Endodermal cell (in vitro differentiated cells): ENCODE results near the gene CORIN. TPM values are rescaled to one million over a fixed set of nuclear protein-coding genes. Genes with fewer than 3 reads are reported as not detected.

Experiments used
- DNase-seq: peaks from one replicate; pipeline ENCODE4 v3.0.0-alpha.2; 2017
- H3K27ac ChIP-seq: 2 replicates; pipeline ENCODE4 v1.5.1; 2013; ENCODE audit warnings: mild to moderate bottlenecking, low read depth, low read length, moderate library complexity
- H3K27me3 ChIP-seq: 2 replicates; pipeline ENCODE4 v1.6.1; 2013; ENCODE audit warnings: mild to moderate bottlenecking, low read length, moderate library complexity; ENCODE audit not compliant: insufficient read depth, control insufficient read depth, poor library complexity, severe bottlenecking
- H3K36me3 ChIP-seq: 2 replicates; pipeline ENCODE4 v1.7.0; 2013; ENCODE audit warnings: mild to moderate bottlenecking, low read length, moderate library complexity; ENCODE audit not compliant: control insufficient read depth, insufficient read depth
- H3K4me1 ChIP-seq: one replicate; pipeline ENCODE4 v1.7.0; 2013; ENCODE audit warnings: low read length; ENCODE audit not compliant: control insufficient read depth, insufficient read depth
- H3K4me3 ChIP-seq: 2 replicates; pipeline ENCODE4 v1.5.1; 2013; ENCODE audit warnings: mild to moderate bottlenecking, low read length, moderate library complexity
- H3K9ac ChIP-seq: 2 replicates; pipeline ENCODE4 v1.6.1; 2013; ENCODE audit warnings: mild to moderate bottlenecking, low read length, moderate library complexity; ENCODE audit not compliant: poor library complexity, severe bottlenecking; ENCODE audit errors: extremely low read depth
- H3K9me3 ChIP-seq: 2 replicates; pipeline ENCODE4 v1.6.1; 2013; ENCODE audit warnings: mild to moderate bottlenecking, low read length, moderate library complexity; ENCODE audit not compliant: control insufficient read depth
- H3K27ac Mint-ChIP-seq: 2 replicates; pipeline ENCODE4 v1.8.0; 2020; ENCODE audit warnings: mixed read lengths
- H3K27me3 Mint-ChIP-seq: 2 replicates; pipeline ENCODE4 v1.8.0; 2021; ENCODE audit warnings: mild to moderate bottlenecking, mixed read lengths; ENCODE audit not compliant: insufficient read depth
- H3K36me3 Mint-ChIP-seq: 2 replicates; pipeline ENCODE4 v1.8.0; 2020; ENCODE audit warnings: low read depth, mixed read lengths
- H3K4me1 Mint-ChIP-seq: 2 replicates; pipeline ENCODE4 v1.8.0; 2020; ENCODE audit warnings: mixed read lengths
- H3K4me3 Mint-ChIP-seq: 2 replicates; pipeline ENCODE4 v1.8.0; 2020; ENCODE audit warnings: mild to moderate bottlenecking, moderate library complexity, mixed read lengths
- H3K9me3 Mint-ChIP-seq: 2 replicates; pipeline ENCODE4 v1.8.0; 2020; ENCODE audit warnings: mild to moderate bottlenecking, mixed read lengths
- CTCF ChIP-seq: fragments of 200-600 bp; sonication (generic); conservative IDR thresholded peaks from 2 replicates; pipeline ENCODE4 v1.5.0; 2021; ENCODE audit warnings: antibody characterized with exemption, mild to moderate bottlenecking
- WGBS, 2 experiments: methylation state at CpG; one replicate each; pipeline versions ENCODE4 v1.1.5 to v1.1.7; 2013; ENCODE audit warnings: missing lambda C conversion rate in 2 of 2, mixed read lengths in 1 of 2; ENCODE audit not compliant: insufficient coverage in 1 of 2, insufficient read length in 1 of 2; 5-methylcytosine and 5-hydroxymethylcytosine counted together
- total RNA-seq, 2 donors: library from RNA; stranded (reverse); fragmentation: NEBNext Ultra II Directional in 1 of 2; extraction: Animal tissue kit (Norgen Biotek cat#: 25700) in 1 of 2; gene quantifications; 2 replicates in 1 of 2; 3 replicates in 1 of 2; pipeline ENCODE4 v1.2.1, GENCODE V29; 2021

The CORIN gene
- total RNA-seq, 2 donors from 2014 or later: 0.53 TPM; not detected in 1

- TF ChIP-seq CTCF: no peak
- no peaks in the 10 kb centered on the region for H3K9me3 ChIP-seq
- Mint-ChIP-seq H3K27ac (no peak overlapping the region), H3K4me1 (no peaks in the 10 kb centered on the region), H3K27me3 (no peaks in the 10 kb centered on the region), H3K4me3 (no peak overlapping the region), H3K9me3 (no peaks in the 10 kb centered on the region), H3K36me3 (no peaks in the 10 kb centered on the region)
- H3K9ac ChIP-seq: no peak overlapping the region
- H3K4me3 ChIP-seq: no peak overlapping the region
- no peak for DNase-seq
- H3K36me3 ChIP-seq: no peaks in the 10 kb centered on the region
- no peaks in the 10 kb centered on the region for H3K4me1 ChIP-seq
- H3K27ac ChIP-seq: no peak overlapping the region
- no peaks in the 10 kb centered on the region for H3K27me3 ChIP-seq
These were observed 213.8 kb downstream of the CORIN start for GRCh38 chr4:47624031-47624441.

GRCh38 chr4:47621181-47621580 lies 216.7 kb downstream of the CORIN start:
- 63% methylated on average over 1 of the region's 1 CpG; no CpG with 5 or more reads in 1 of the 2 experiments for WGBS, 2 experiments
- Mint-ChIP-seq H3K4me1 (no peaks in the 10 kb centered on the region), H3K27me3 (no peaks in the 10 kb centered on the region), H3K27ac (no peak overlapping the region), H3K9me3 (no peaks in the 10 kb centered on the region), H3K36me3 (no peaks in the 10 kb centered on the region), H3K4me3 (no peak overlapping the region)
- H3K9me3 ChIP-seq: no peaks in the 10 kb centered on the region
- no peaks in the 10 kb centered on the region for H3K4me1 ChIP-seq
- H3K27me3 ChIP-seq: no peaks in the 10 kb centered on the region
- DNase-seq: no peak
- H3K9ac ChIP-seq: no peak overlapping the region
- no peak for TF ChIP-seq CTCF
- no peaks in the 10 kb centered on the region for H3K36me3 ChIP-seq
- H3K4me3 ChIP-seq: no peak overlapping the region
- H3K27ac ChIP-seq: no peak overlapping the region

- H3K27me3 ChIP-seq: no peaks in the 10 kb centered on the region
- TF ChIP-seq CTCF: no peak
- Mint-ChIP-seq H3K9me3 (no peaks in the 10 kb centered on the region), H3K27me3 (no peaks in the 10 kb centered on the region), H3K4me1 (no peaks in the 10 kb centered on the region), H3K4me3 (no peak overlapping the region), H3K27ac (no peak overlapping the region), H3K36me3 (no peaks in the 10 kb centered on the region)
- no peaks in the 10 kb centered on the region for H3K36me3 ChIP-seq
- DNase-seq: no peak
- no peak overlapping the region for H3K9ac ChIP-seq
- H3K4me3 ChIP-seq: no peak overlapping the region
- H3K27ac ChIP-seq: no peak overlapping the region
- 88 to 91% methylated on average over 2 of the region's 2 CpGs for WGBS, 2 experiments
- no peaks in the 10 kb centered on the region for H3K9me3 ChIP-seq
- H3K4me1 ChIP-seq: no peaks in the 10 kb centered on the region
These were observed 218.2 kb downstream of the CORIN start for GRCh38 chr4:47619691-47620090.
